ENCODE data around the gene SELP.

Gene SELP

DNA sequence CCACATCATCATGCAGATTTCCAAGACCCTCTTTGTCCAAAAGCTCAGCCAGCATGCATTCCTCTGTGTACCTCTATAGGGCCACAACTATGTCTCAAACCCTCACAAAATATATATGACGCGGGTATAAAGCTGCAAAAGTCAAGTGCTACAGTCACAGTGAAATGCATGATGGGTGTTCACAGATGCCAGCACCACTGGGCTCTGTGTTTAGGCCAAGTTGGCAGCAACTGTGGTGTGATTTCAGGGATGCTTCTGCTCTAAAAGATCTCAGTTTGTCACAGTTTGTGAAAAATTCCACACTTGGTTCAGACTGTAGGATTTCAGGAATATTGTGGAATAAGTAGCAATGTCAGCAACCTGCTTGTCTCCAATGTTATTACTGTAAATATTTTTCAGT is 23.9 kb upstream of the SELP start:
- DNase-seq (ENCODE audit: low read depth) = no peak
- TF ChIP-seq, protein P1, sequence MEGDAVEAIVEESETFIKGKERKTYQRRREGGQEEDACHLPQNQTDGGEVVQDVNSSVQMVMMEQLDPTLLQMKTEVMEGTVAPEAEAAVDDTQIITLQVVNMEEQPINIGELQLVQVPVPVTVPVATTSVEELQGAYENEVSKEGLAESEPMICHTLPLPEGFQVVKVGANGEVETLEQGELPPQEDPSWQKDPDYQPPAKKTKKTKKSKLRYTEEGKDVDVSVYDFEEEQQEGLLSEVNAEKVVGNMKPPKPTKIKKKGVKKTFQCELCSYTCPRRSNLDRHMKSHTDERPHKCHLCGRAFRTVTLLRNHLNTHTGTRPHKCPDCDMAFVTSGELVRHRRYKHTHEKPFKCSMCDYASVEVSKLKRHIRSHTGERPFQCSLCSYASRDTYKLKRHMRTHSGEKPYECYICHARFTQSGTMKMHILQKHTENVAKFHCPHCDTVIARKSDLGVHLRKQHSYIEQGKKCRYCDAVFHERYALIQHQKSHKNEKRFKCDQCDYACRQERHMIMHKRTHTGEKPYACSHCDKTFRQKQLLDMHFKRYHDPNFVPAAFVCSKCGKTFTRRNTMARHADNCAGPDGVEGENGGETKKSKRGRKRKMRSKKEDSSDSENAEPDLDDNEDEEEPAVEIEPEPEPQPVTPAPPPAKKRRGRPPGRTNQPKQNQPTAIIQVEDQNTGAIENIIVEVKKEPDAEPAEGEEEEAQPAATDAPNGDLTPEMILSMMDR (IDR thresholded peaks at IDR 0.05; ENCODE audit: insufficient read depth, low read depth, low read length, missing control alignments) = no peak
- H3K4me3 ChIP-seq (ENCODE audit: low read length) = no peak overlapping the region

- no peak overlapping the region for H3K4me3 ChIP-seq (ENCODE audit: low read length)
- DNase-seq (ENCODE audit: low read depth) = no peak
- TF ChIP-seq, protein P1 (IDR thresholded peaks at IDR 0.05; ENCODE audit: insufficient read depth, low read depth, low read length, missing control alignments) = no peak
Observed at GRCh38 chr1:169651035-169651434, 21.1 kb upstream of the SELP start.

- no peak overlapping the region for H3K4me3 ChIP-seq (ENCODE audit: low read length)
- DNase-seq (ENCODE audit: low read depth) = no peak
Observed at GRCh38 chr1:169650551-169650950, 20.6 kb upstream of the SELP start.

DNA sequence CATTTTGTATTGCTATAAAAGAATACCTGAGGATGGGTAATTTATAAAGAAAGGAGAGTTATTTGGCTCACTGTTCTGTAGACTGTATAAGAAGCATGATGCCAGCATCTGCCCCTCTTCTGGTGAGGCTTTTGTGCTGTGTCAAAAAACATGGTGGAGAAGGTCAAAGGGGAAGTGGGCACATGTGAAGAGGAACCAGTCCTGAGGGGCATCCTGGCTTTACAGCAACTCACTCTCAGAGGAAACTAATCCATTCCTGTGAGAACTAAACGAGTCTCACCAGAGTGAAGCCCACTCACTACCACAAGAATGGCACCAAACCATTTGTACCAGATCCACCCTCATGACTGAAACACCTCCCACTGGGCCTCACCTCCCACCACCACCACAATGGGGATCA is 18.8 kb upstream of the SELP start:
- no peak overlapping the region for H3K4me3 ChIP-seq (ENCODE audit: low read length)

More at GRCh38 chr1:169650551-169650950, 20.6 kb upstream of the SELP start:
- TF ChIP-seq, protein P1 (IDR thresholded peaks at IDR 0.05; ENCODE audit: insufficient read depth, low read depth, low read length, missing control alignments) = no peak

GRCh38 chr1:169648187-169648586 is 18.3 kb upstream of the SELP start:
- no peak overlapping the region for H3K4me3 ChIP-seq (ENCODE audit: low read length)
- no peak for DNase-seq (ENCODE audit: low read depth)
- TF ChIP-seq, protein P1 (IDR thresholded peaks at IDR 0.05; ENCODE audit: insufficient read depth, low read depth, low read length, missing control alignments) = no peak

More for the DNA sequence above, 18.8 kb upstream of the SELP start:
- TF ChIP-seq, protein P1 (IDR thresholded peaks at IDR 0.05; ENCODE audit: insufficient read depth, low read depth, low read length, missing control alignments) = no peak
- DNase-seq (ENCODE audit: low read depth) = no peak

DNA sequence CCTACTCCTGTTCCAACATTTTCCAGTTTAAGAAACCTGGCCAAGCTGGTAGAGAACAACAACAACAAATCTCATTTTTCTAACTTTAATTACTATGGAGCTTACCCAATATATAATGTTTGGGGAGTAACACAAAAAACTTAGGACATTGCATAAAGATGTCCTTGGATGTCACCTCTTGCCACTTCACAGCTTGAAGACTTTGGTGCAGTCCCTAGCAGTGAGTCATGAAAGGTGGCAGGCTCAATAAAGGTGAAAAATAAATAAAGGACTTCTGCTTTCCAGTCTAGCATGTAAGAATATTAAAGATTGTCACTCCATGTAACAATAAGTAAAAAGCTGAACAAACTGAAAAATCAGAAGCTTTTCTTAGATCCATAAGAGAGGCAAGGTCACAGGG is 17.6 kb upstream of the SELP start:
- DNase-seq (ENCODE audit: low read depth) = no peak
- TF ChIP-seq, protein P1 (IDR thresholded peaks at IDR 0.05; ENCODE audit: insufficient read depth, low read depth, low read length, missing control alignments) = no peak
- H3K4me3 ChIP-seq (ENCODE audit: low read length) = no peak overlapping the region

- H3K4me3 ChIP-seq (ENCODE audit: low read length) = no peak overlapping the region
- DNase-seq (ENCODE audit: low read depth) = no peak
- TF ChIP-seq, protein P1 (IDR thresholded peaks at IDR 0.05; ENCODE audit: insufficient read depth, low read depth, low read length, missing control alignments) = no peak
Observed at GRCh38 chr1:169644297-169644696, 14.4 kb upstream of the SELP start.
